OCI-LY7 (cell line): ENCODE data around the gene BMPR1B. TPM values are rescaled to one million over a fixed set of nuclear protein-coding genes. Genes with fewer than 3 reads are reported as not detected.

Source experiments
- BruUV-seq: library from RNA; stranded (reverse); fragments of 400-500 nt; replicated peaks from 2 replicates; lab custom pipeline; 2021; lab: Mats Ljungman, UMichigan
- CTCF ChIA-PET: fragments of 300-600 bp; sonication (Branson Sonifier 250); formaldehyde crosslinking; loops from one replicate; lab custom pipeline; 2022; ENCODE audit warnings: antibody characterized with exemption; ENCODE audit not compliant: unreplicated experiment; lab: Charles Lee
- POLR2A ChIA-PET: fragments of 300-600 bp; sonication (Branson Sonifier 250); formaldehyde crosslinking; loops from one replicate; lab custom pipeline; 2022; ENCODE audit warnings: antibody characterized with exemption; lab: Charles Lee
- DNase-seq: peaks from one replicate; pipeline ENCODE4 v3.0.0-alpha.2; 2015; ENCODE audit warnings: low spot score
- H2AFZ ChIP-seq: fragments of 200-600 bp; sonication (generic), shearing (Covaris generic); 2 replicates; pipeline ENCODE4 v1.6.1; 2014; ENCODE audit warnings: mild to moderate bottlenecking, antibody characterized with exemption, low read length, moderate library complexity
- H3K27ac ChIP-seq: fragments of 200-600 bp; sonication (generic); 2 replicates; pipeline ENCODE4 v1.5.1; 2014; ENCODE audit warnings: mixed run types, low read depth, mild to moderate bottlenecking, moderate library complexity, low read length, inconsistent platforms; ENCODE audit not compliant: poor library complexity, severe bottlenecking
- H3K36me3 ChIP-seq: fragments of 200-600 bp; sonication (generic); 2 replicates; pipeline ENCODE4 v1.6.1; 2014; ENCODE audit warnings: mild to moderate bottlenecking, antibody characterized with exemption, low read length, moderate library complexity, mixed read lengths; ENCODE audit not compliant: insufficient read depth
- H3K4me1 ChIP-seq: fragments of 200-600 bp; sonication (generic); 2 replicates; pipeline ENCODE4 v1.5.1; 2014; ENCODE audit warnings: mild to moderate bottlenecking, low read length; ENCODE audit not compliant: insufficient read depth, poor library complexity, severe bottlenecking
- H3K4me2 ChIP-seq: fragments of 200-600 bp; sonication (generic); 2 replicates; pipeline ENCODE4 v1.6.1; 2014; ENCODE audit warnings: mild to moderate bottlenecking, low read length
- H3K4me3 ChIP-seq: fragments of 200-600 bp; sonication (generic); 2 replicates; pipeline ENCODE4 v1.5.1; 2014; ENCODE audit warnings: mild to moderate bottlenecking, low read depth, low read length; ENCODE audit not compliant: poor library complexity, severe bottlenecking
- H3K79me2 ChIP-seq: fragments of 200-600 bp; sonication (generic); 2 replicates; pipeline ENCODE4 v1.6.1; 2016; ENCODE audit warnings: low read depth, mild to moderate bottlenecking, low read length, moderate library complexity, mixed read lengths; ENCODE audit not compliant: insufficient read depth
- H3K9me2 ChIP-seq: fragments of 200-600 bp; sonication (generic); 2 replicates; pipeline ENCODE4 v1.6.1; 2016; ENCODE audit warnings: mild to moderate bottlenecking, low read length, mixed read lengths; ENCODE audit not compliant: insufficient read depth
- H3K9me3 ChIP-seq: fragments of 200-600 bp; sonication (generic); 2 replicates; pipeline ENCODE4 v1.6.1; 2014; ENCODE audit warnings: mild to moderate bottlenecking, mixed run types, low read length, mixed read lengths
- H4K20me1 ChIP-seq: fragments of 200-600 bp; sonication (generic); 2 replicates; pipeline ENCODE4 v1.6.1; 2014; ENCODE audit warnings: mild to moderate bottlenecking, antibody characterized with exemption, low read length, moderate library complexity, mixed read lengths; ENCODE audit not compliant: insufficient read depth
- EZH2phosphoT487 ChIP-seq: fragments of 200-600 bp; sonication (generic); IDR thresholded peaks from 2 replicates; pipeline ENCODE4 v1.6.1; 2018; ENCODE audit warnings: low read depth, borderline replicate concordance, mild to moderate bottlenecking, mixed run types, antibody characterized with exemption, low read length, moderate library complexity, mixed read lengths
- intact Hi-C: fragments of 100-400 bp; cut with micrococcal nuclease; formaldehyde crosslinking; loops from one replicate; pipeline ENCODE4 v1.10.0; 2022; ENCODE audit not compliant: unreplicated experiment
- total RNA-seq, 2 experiments: library from RNA; depleted of rRNA in 1 of 2; stranded (reverse); fragments of >200 nt in 1 of 2; shearing (Covaris generic) in 1 of 2; gene quantifications; 2 replicates each; pipeline ENCODE4 v1.2.3, GENCODE V29; 2014 to 2022
- TF ChIP-seq, protein P1 (sequence below): fragments of 200-600 bp; sonication (generic); conservative IDR thresholded peaks from 2 replicates; pipeline ENCODE4 v1.5.1; 2014; ENCODE audit warnings: mild to moderate bottlenecking, antibody characterized with exemption, low read length, moderate library complexity, mixed read lengths

BMPR1B gene
- total RNA-seq, 2 experiments from 2014 or later: not detected

DNA sequence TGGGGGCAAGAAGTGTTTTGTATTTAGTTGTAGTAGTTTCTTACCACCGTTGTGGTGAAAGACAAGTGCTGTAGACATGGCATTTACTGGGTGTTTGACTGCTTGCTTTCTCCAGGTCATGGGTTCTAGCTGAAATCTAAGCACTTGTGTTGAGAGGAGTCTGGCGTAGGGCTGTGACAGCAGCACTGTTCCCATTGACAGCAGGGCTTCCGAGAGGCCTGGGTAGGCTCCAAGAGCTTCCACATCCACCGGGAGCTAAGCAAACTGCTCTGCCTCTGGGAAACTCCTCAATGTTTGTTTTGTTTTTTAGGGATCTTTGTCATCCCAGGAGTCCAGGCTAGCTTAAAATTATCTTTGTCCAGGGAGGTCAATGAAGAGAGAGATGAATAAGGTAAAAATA, 44.3 kb downstream of the BMPR1B start:
- ChIA-PET CTCF (no interaction called here), POLR2A (no interaction called here)
- no peaks in the 10 kb centered on the region for H3K79me2 ChIP-seq
- H3K27ac ChIP-seq: no peak overlapping the region
- H3K9me3 ChIP-seq: no peaks in the 10 kb centered on the region
- no peak overlapping the region for H2AFZ ChIP-seq
- intact Hi-C loops: no loop called here
- DNase-seq: no peak
- H3K9me2 ChIP-seq: no peaks in the 10 kb centered on the region
- no TSS peak for BruUV-seq
- H4K20me1 ChIP-seq: no peaks in the 10 kb centered on the region
- no peaks in the 10 kb centered on the region for H3K4me1 ChIP-seq
- H3K36me3 ChIP-seq: no peaks in the 10 kb centered on the region
- TF ChIP-seq, protein P1, sequence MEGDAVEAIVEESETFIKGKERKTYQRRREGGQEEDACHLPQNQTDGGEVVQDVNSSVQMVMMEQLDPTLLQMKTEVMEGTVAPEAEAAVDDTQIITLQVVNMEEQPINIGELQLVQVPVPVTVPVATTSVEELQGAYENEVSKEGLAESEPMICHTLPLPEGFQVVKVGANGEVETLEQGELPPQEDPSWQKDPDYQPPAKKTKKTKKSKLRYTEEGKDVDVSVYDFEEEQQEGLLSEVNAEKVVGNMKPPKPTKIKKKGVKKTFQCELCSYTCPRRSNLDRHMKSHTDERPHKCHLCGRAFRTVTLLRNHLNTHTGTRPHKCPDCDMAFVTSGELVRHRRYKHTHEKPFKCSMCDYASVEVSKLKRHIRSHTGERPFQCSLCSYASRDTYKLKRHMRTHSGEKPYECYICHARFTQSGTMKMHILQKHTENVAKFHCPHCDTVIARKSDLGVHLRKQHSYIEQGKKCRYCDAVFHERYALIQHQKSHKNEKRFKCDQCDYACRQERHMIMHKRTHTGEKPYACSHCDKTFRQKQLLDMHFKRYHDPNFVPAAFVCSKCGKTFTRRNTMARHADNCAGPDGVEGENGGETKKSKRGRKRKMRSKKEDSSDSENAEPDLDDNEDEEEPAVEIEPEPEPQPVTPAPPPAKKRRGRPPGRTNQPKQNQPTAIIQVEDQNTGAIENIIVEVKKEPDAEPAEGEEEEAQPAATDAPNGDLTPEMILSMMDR: no peak
- TF ChIP-seq EZH2phosphoT487: no peak
- no peak overlapping the region for H3K4me2 ChIP-seq
- no peak overlapping the region for H3K4me3 ChIP-seq

DNA sequence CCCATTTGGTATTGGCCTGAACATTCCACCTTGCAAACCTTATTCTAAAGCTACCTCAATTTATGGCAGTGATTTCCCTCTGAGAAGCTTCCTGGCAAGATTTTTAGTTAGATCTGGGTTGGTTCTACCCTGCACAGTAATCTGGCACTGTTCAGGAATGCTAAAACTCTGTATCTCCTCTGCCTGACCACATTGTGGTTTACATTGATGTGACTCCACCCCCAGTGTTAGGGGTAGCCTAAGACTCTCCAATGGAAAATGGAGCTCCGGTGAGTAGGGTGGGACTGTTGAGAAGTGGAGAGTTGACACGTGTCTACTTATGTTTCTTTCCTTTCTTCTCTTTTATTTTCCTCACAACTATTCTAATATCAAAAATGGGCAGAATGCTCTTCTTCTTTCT, 45.4 kb downstream of the BMPR1B start:
- BruUV-seq: no TSS peak
- CTCF ChIA-PET: no interaction called here
- Histone ChIP-seq H3K36me3 (no peaks in the 10 kb centered on the region), H2AFZ (no peak overlapping the region), H3K9me2 (no peaks in the 10 kb centered on the region), H3K4me2 (no peak overlapping the region), H3K9me3 (no peaks in the 10 kb centered on the region), H3K4me1 (no peaks in the 10 kb centered on the region), H3K4me3 (no peak overlapping the region), H3K79me2 (no peaks in the 10 kb centered on the region), H4K20me1 (no peaks in the 10 kb centered on the region), H3K27ac (no peak overlapping the region)
- POLR2A ChIA-PET: interaction anchor here (1.0 kb wide), 1 partner anchor 19 kb away, joined by 3 read pairs; no protein-coding TSS in a partner anchor
- TF ChIP-seq, protein P1: no peak
- TF ChIP-seq EZH2phosphoT487: no peak
- intact Hi-C loops: no loop called here
- no peak for DNase-seq

DNA sequence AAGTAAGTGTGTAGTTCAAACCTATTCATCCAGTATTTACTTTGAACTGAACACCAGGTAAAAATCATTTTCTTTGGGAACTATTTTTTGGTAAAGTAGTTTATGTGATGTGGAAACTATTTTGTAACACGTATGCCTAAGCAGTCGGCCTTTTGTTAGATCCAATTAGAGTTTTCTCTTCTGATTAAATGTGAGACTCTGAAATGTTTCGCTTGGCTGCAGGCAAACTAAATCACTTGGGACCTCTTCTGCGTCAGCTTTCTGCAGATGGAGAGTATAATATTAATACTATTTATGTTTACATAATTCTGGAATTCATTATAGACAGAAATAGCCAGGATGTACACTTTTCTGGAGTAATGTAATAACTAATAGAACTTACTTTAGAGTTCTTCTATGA, 46.9 kb downstream of the BMPR1B start:
- POLR2A ChIA-PET: interaction anchor here (0.7 kb wide), 1 partner anchor 43 kb away, joined by 5 read pairs; no protein-coding TSS in a partner anchor
- no peaks in the 10 kb centered on the region for H4K20me1 ChIP-seq
- no peak overlapping the region for H3K27ac ChIP-seq
- no peaks in the 10 kb centered on the region for H3K4me1 ChIP-seq
- no peaks in the 10 kb centered on the region for H3K9me3 ChIP-seq
- no peak overlapping the region for H2AFZ ChIP-seq
- no TSS peak for BruUV-seq
- intact Hi-C loops: no loop called here
- H3K36me3 ChIP-seq: no peaks in the 10 kb centered on the region
- no peaks in the 10 kb centered on the region for H3K9me2 ChIP-seq
- CTCF ChIA-PET: no interaction called here
- no peak overlapping the region for H3K4me3 ChIP-seq
- H3K4me2 ChIP-seq: no peak overlapping the region
- H3K79me2 ChIP-seq: no peaks in the 10 kb centered on the region
- no peak for DNase-seq
- TF ChIP-seq, protein P1: no peak
- no peak for TF ChIP-seq EZH2phosphoT487
